Measurements from ENCODE around the gene CELF6. TPM values are rescaled to one million over a fixed set of nuclear protein-coding genes. Genes with fewer than 3 reads are reported as not detected.

Gene CELF6
- polyA plus RNA-seq, 1 of the 3 experiments (the other 2 are of a cell fraction): 0.20 TPM

GRCh38 chr15:72339777-72340177, 19.8 kb upstream of the CELF6 start (continued):
- TF ChIP-seq REST (IDR thresholded peaks at IDR 0.05; ENCODE audit: low read depth, low read length) (no peak), ZBTB33 (IDR thresholded peaks at IDR 0.05; ENCODE audit: borderline replicate concordance, low read depth) (no peak), GATA2 (CRISPR knock-in tag; IDR thresholded peaks at IDR 0.05) (no peak), MAX (IDR thresholded peaks at IDR 0.05; ENCODE audit: low read depth) (peak; percentile 45; the same call in 1 of the 2 replicates), EP300 (IDR thresholded peaks at IDR 0.05; ENCODE audit: borderline replicate concordance in 1 of 2, low read depth in 1 of 2, low read length in 1 of 2) (peak in 1 of 2 experiments; percentile 28; a peak in 1 of 4 replicates)

- no peaks in the 10 kb centered on the region for H3K9me2 ChIP-seq
- DNase-seq: no peak
- H3F3A ChIP-seq (replicated peaks; ENCODE audit: insufficient read depth): peaks cover 30% of the 10 kb centered on the region
- H3K27me3 ChIP-seq (ENCODE audit: insufficient read depth): no peaks in the 10 kb centered on the region
- H4K20me1 ChIP-seq (ENCODE audit: insufficient read depth): no peaks in the 10 kb centered on the region; the same call in 1 of the 2 replicates
- no peaks in the 10 kb centered on the region for H3K79me2 ChIP-seq (ENCODE audit: insufficient read depth)
- WGBS (ENCODE audit: low lambda C conversion rate): 90% methylated on average over 9 of the region's 9 CpGs
- peak overlapping the region; percentile 48 to 80; a peak in 3 of 4 replicates for H3K27ac ChIP-seq (ENCODE audit: low read depth in 2 of 2, low read length in 1 of 2)
- TF ChIP-seq TCF12 (IDR thresholded peaks at IDR 0.05) (no peak), FOSL2 (IDR thresholded peaks at IDR 0.05; ENCODE audit: borderline replicate concordance, low read depth) (no peak), ZBTB33 (IDR thresholded peaks at IDR 0.05; ENCODE audit: borderline replicate concordance, low read depth) (no peak), ELF1 (IDR thresholded peaks at IDR 0.05) (no peak), GATA2 (CRISPR knock-in tag; IDR thresholded peaks at IDR 0.05) (no peak), CHD2 (IDR thresholded peaks at IDR 0.05; ENCODE audit: low read length, partially characterized antibody) (no peak), SIN3A (IDR thresholded peaks at IDR 0.05; ENCODE audit: borderline replicate concordance, low read depth, low read length) (no peak), SMC3 (IDR thresholded peaks at IDR 0.05; ENCODE audit: low read depth, low read length) (no peak), MEF2A (IDR thresholded peaks at IDR 0.05; ENCODE audit: borderline replicate concordance, low read depth) (no peak), YY1 (IDR thresholded peaks at IDR 0.05; ENCODE audit: low read depth) (no peak)
- H3K36me3 ChIP-seq (replicated peaks in 1 of 2; ENCODE audit: control insufficient read depth in 1 of 2, insufficient read depth in 2 of 2, low read length in 1 of 2): peaks cover 0 to 9% of the 10 kb centered on the region in 2 experiments
- no peaks in the 10 kb centered on the region for H3K9me3 ChIP-seq
- POLR2A ChIA-PET: interaction anchor here (0.9 kb wide), 1 partner anchor 19 kb away, joined by 4 read pairs; the partner anchor contains the start of gene CELF6
- no peak overlapping the region for H2AFZ ChIP-seq (ENCODE audit: low read depth)
- CTCF ChIA-PET: interaction anchor here (1.1 kb wide), 1 partner anchor 139 kb away, joined by 5 read pairs; no protein-coding TSS in a partner anchor
- no peak overlapping the region for H3K9ac ChIP-seq
- H3K4me2 ChIP-seq: no peak overlapping the region
- no peak overlapping the region for H3K4me3 ChIP-seq (ENCODE audit: low read depth in 2 of 2, low read length in 1 of 2)
- H3K4me1 ChIP-seq (ENCODE audit: control insufficient read depth in 1 of 2, insufficient read depth in 2 of 2, low read depth in 1 of 2, low read length in 1 of 2): peaks cover 0 to 10% of the 10 kb centered on the region in 2 experiments
These were observed 18.8 kb upstream of the CELF6 start for GRCh38 chr15:72338617-72339321.
